Measurements from ENCODE around the gene ATP6V0A4.
"Not testable (repeated sequence)": the region's sequence is repeated elsewhere in the genome, so short reads cannot be mapped to it uniquely, and the experiment has no call there.

GRCh38 chr7:138731733-138732132 is 66.3 kb downstream of the ATP6V0A4 start:
- not testable (repeated sequence) for TF ChIP-seq CTCF (conservative IDR thresholded peaks at IDR 0.05); EZH2 (IDR thresholded peaks at IDR 0.05; ENCODE audit: low read depth)
